IMR-90 (cell line): ENCODE data around the gene S1PR3. TPM values are rescaled to one million over a fixed set of nuclear protein-coding genes. Genes with fewer than 3 reads are reported as not detected.

Experiments
- ATAC-seq: fragments of 200-7000 bp; cut with Tn5 transposase; 2 replicates; pipeline ENCODE4 v1.9.1; 2020; ENCODE audit warnings: low read depth, mild to moderate bottlenecking, moderate library complexity
- BruUV-seq: library from RNA; stranded (reverse); fragments of 400-500 nt; replicated peaks from 2 replicates; lab custom pipeline; 2021; lab: Mats Ljungman, UMichigan
- CTCF ChIA-PET: fragments of 300-600 bp; formaldehyde crosslinking; extraction: SDS; loops from one replicate; lab custom pipeline; 2021; ENCODE audit warnings: antibody characterized with exemption; lab: Yijun Ruan, JAX
- POLR2A ChIA-PET: fragments of 300-600 bp; sonication (Branson Sonifier 250); formaldehyde crosslinking; loops from one replicate; lab custom pipeline; 2022; ENCODE audit warnings: antibody characterized with exemption; ENCODE audit not compliant: unreplicated experiment; lab: Charles Lee
- DNase-seq: peaks from one replicate; pipeline ENCODE4 v3.0.0; 2013
- H2AFZ ChIP-seq: replicated peaks from 2 replicates; pipeline ENCODE3; 2013; ENCODE audit warnings: low read length, mild to moderate bottlenecking; ENCODE audit not compliant: poor library complexity
- H2AK5ac ChIP-seq: 2 replicates; pipeline ENCODE4 v1.6.1; 2013; ENCODE audit warnings: low read depth, low read length, inconsistent platforms
- H2AK9ac ChIP-seq: replicated peaks from 2 replicates; pipeline ENCODE3; 2013; ENCODE audit warnings: mild to moderate bottlenecking, low read depth, low read length, moderate library complexity; ENCODE audit not compliant: poor library complexity
- H2BK120ac ChIP-seq: 2 replicates; pipeline ENCODE4 v1.6.1; 2013; ENCODE audit warnings: low read depth, low read length, inconsistent platforms
- H2BK15ac ChIP-seq: 3 replicates; pipeline ENCODE4 v1.6.1; 2013; ENCODE audit warnings: low read depth, low read length, inconsistent platforms
- H2BK20ac ChIP-seq: 2 replicates; pipeline ENCODE4 v1.6.1; 2013; ENCODE audit warnings: low read depth, mild to moderate bottlenecking, inconsistent platforms, low read length, moderate library complexity
- H2BK5ac ChIP-seq: 2 replicates; pipeline ENCODE4 v1.6.1; 2013; ENCODE audit warnings: mild to moderate bottlenecking, low read depth, low read length, inconsistent platforms; ENCODE audit not compliant: poor library complexity, severe bottlenecking
- H3K14ac ChIP-seq: replicated peaks from 2 replicates; pipeline ENCODE4 v1.6.1; 2013; ENCODE audit warnings: low read depth, low read length, inconsistent platforms
- H3K18ac ChIP-seq: 2 replicates; pipeline ENCODE4 v1.6.1; 2013; ENCODE audit warnings: low read depth, low read length, control low read depth
- H3K23ac ChIP-seq: 2 replicates; pipeline ENCODE4 v1.6.1; 2013; ENCODE audit warnings: low read depth, low read length, inconsistent platforms
- H3K27ac ChIP-seq: 2 replicates; pipeline ENCODE4 v1.5.1; 2013; ENCODE audit warnings: mild to moderate bottlenecking, control low read depth, low read length; ENCODE audit not compliant: insufficient read depth
- H3K27me3 ChIP-seq: 2 replicates; pipeline ENCODE4 v1.6.1; 2013; ENCODE audit warnings: low read length; ENCODE audit not compliant: control insufficient read depth, insufficient read depth
- H3K36me3 ChIP-seq: 2 replicates; pipeline ENCODE4 v1.6.1; 2013; ENCODE audit warnings: low read length, mixed read lengths; ENCODE audit not compliant: control insufficient read depth, insufficient read depth
- H3K4ac ChIP-seq: 2 replicates; pipeline ENCODE4 v1.6.1; 2013; ENCODE audit warnings: low read depth, low read length, inconsistent platforms
- H3K4me1 ChIP-seq: 2 replicates; pipeline ENCODE4 v1.6.1; 2013; ENCODE audit warnings: low read length, mixed read lengths; ENCODE audit not compliant: control insufficient read depth, insufficient read depth
- H3K4me2 ChIP-seq: 2 replicates; pipeline ENCODE4 v1.6.1; 2013; ENCODE audit warnings: low read depth, mild to moderate bottlenecking, control low read depth, low read length, moderate library complexity
- H3K4me3 ChIP-seq: 2 replicates; pipeline ENCODE4 v1.5.1; 2013; ENCODE audit warnings: low read depth, mild to moderate bottlenecking, control low read depth, low read length, moderate library complexity; ENCODE audit not compliant: insufficient read depth
- H3K56ac ChIP-seq: 2 replicates; pipeline ENCODE4 v1.6.1; 2013; ENCODE audit warnings: low read length, inconsistent platforms; ENCODE audit not compliant: insufficient read depth; ENCODE audit errors: extremely low read depth
- H3K79me1 ChIP-seq, 2 experiments: 2 replicates each; pipeline ENCODE4 v1.6.1; 2013; ENCODE audit warnings: low read length in 2 of 2, inconsistent platforms in 1 of 2, low read depth in 1 of 2
- H3K9ac ChIP-seq: 2 replicates; pipeline ENCODE4 v1.6.1; 2013; ENCODE audit warnings: low read depth, low read length, control low read depth
- H3K9me1 ChIP-seq: 2 replicates; pipeline ENCODE4 v1.6.1; 2013; ENCODE audit warnings: low read length, inconsistent platforms; ENCODE audit not compliant: insufficient read depth
- H3K9me3 ChIP-seq: 2 replicates; pipeline ENCODE4 v1.6.1; 2013; ENCODE audit warnings: low read length; ENCODE audit not compliant: control insufficient read depth, insufficient read depth
- H4K20me1 ChIP-seq: 2 replicates; pipeline ENCODE4 v1.6.1; 2013; ENCODE audit warnings: low read length, inconsistent platforms; ENCODE audit not compliant: insufficient read depth
- H4K5ac ChIP-seq: 2 replicates; pipeline ENCODE4 v1.6.1; 2013; ENCODE audit warnings: mild to moderate bottlenecking, low read depth, low read length, control low read depth
- H4K8ac ChIP-seq, 2 experiments: 2 replicates each; pipeline ENCODE4 v1.6.1; 2013; ENCODE audit warnings: low read depth in 2 of 2, low read length in 2 of 2, control low read depth in 1 of 2, inconsistent platforms in 1 of 2
- H4K91ac ChIP-seq: 2 replicates; pipeline ENCODE4 v1.6.1; 2013; ENCODE audit warnings: low read depth, low read length, inconsistent platforms; ENCODE audit not compliant: insufficient read depth
- BHLHE40 ChIP-seq: fragments of 150-350 bp; IDR thresholded peaks from 2 replicates; pipeline ENCODE4 v1.6.1; 2016; ENCODE audit warnings: mild to moderate bottlenecking, low read depth, low read length
- MAFK ChIP-seq: IDR thresholded peaks from 2 replicates; pipeline ENCODE4 v1.6.1; 2012; ENCODE audit warnings: low read depth, low read length, improper control_type of control experiment
- WGBS, 2 experiments: methylation state at CpG; one replicate each; pipeline versions ENCODE4 v1.1.5 to v1.1.7; 2013; ENCODE audit warnings: missing lambda C conversion rate in 2 of 2; ENCODE audit not compliant: insufficient read length in 1 of 2; ENCODE audit errors: extremely low coverage in 2 of 2; 5-methylcytosine and 5-hydroxymethylcytosine counted together
- dilution Hi-C: fragments of 300-500 bp; cut with HindIII; formaldehyde crosslinking; loops from one replicate; pipeline ENCODE4 v1.14.3; 2018; ENCODE audit warnings: low sequenced_read_pairs; ENCODE audit not compliant: unreplicated experiment
- in situ Hi-C: fragments of 300-500 bp; cut with MboI; formaldehyde crosslinking; loops from 3 replicates; pipeline ENCODE4 v1.14.3; 2019; ENCODE audit warnings: low sequenced_read_pairs, inconsistent platforms, mixed read lengths
- intact Hi-C: fragments of 100-400 bp; cut with micrococcal nuclease; formaldehyde crosslinking; loops from 2 replicates; pipeline ENCODE4 v1.10.0; 2022
- polyA plus RNA-seq, 3 experiments: library from polyadenylated mRNA; depleted of rRNA; stranded (reverse); fragments of >200 nt; gene quantifications; 2 replicates each; pipeline ENCODE4 v1.2.3, GENCODE V29; 2012; ENCODE audit warnings: low replicate concordance in 1 of 3
- total RNA-seq: library from RNA; depleted of rRNA; stranded (reverse); fragments of >200 nt; gene quantifications from 2 replicates; pipeline ENCODE4 v1.2.3, GENCODE V29; 2012

Gene S1PR3
- total and polyA plus RNA-seq, 2 of the 4 experiments (the other 2 are of a cell fraction) = 28.4 to 28.7 TPM

DNA sequence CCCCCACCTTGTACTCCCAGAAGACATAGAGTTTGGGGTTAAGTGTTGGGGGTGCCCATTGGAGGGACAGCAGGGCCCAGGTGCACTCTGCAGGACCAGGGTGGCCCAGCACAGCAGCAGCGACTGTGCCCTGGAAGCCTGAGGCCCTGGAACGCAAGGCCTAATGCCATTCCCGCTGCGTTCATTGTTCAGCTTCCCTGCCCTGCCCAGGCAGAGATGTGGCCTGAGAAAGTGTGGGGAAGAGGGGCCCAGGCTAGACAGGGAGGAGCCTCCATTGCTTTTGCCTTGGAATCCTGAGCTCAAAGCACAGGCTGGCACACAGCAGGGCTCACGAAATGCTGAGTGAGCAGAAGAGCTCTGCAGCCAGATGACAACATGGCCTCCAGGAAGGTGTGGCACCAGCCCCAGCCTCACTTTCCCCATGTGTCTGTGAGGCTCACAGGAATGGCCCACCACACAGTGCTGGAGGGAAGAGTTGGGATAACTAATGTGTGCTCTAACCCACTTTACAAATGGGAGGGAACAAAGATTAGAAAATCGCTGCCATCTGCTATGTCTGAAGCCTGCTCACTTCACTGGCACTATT, 19.4 kb downstream of the S1PR3 start:
- H2AK5ac ChIP-seq = no peak overlapping the region
- CTCF ChIA-PET = no interaction called here
- H4K20me1 ChIP-seq = no peaks in the 10 kb centered on the region
- no CpG with 5 or more reads among the region's 6 CpGs for WGBS, 2 experiments
- no peak overlapping the region for H3K14ac ChIP-seq
- intact Hi-C loops (no loop called here), dilution Hi-C loops (no loop called here), in situ Hi-C loops (loop anchor here (25.0 kb wide), 2 partner anchors 1048 to 1323 kb away; partner anchors contain the start of gene CDK20)
- peaks cover 15% of the 10 kb centered on the region for H3K36me3 ChIP-seq
- no peak overlapping the region for H4K8ac ChIP-seq
- H3K56ac ChIP-seq = no peak overlapping the region
- no peaks in the 10 kb centered on the region for H3K9me3 ChIP-seq
- H3K9ac ChIP-seq = no peak overlapping the region
- H4K5ac ChIP-seq = no peak overlapping the region
- no peaks in the 10 kb centered on the region for H3K27me3 ChIP-seq
- peaks cover 8% of the 10 kb centered on the region; the same call in 1 of the 2 replicates for H3K9me1 ChIP-seq
- no peak overlapping the region for H3K4me3 ChIP-seq
- H2BK20ac ChIP-seq = no peak overlapping the region
- BruUV-seq = no TSS peak
- TF ChIP-seq BHLHE40 (no peak), MAFK (0 out of 2 replicates have a peak, but pooled peaks have one; percentile 9)
- H3K4ac ChIP-seq = no peak overlapping the region
- H2BK5ac ChIP-seq = no peak overlapping the region
- H2AFZ ChIP-seq = no peak overlapping the region
- no peak overlapping the region for H3K18ac ChIP-seq
- H3K27ac ChIP-seq = no peak overlapping the region
- no peak overlapping the region for H3K4me2 ChIP-seq
- no peak overlapping the region for H3K23ac ChIP-seq
- POLR2A ChIA-PET = no interaction called here
- H4K91ac ChIP-seq = no peak overlapping the region
- no peak overlapping the region for H2BK15ac ChIP-seq
- no peak overlapping the region for H2AK9ac ChIP-seq
- H3K79me1 ChIP-seq = no peaks in the 10 kb centered on the region
- DNase-seq (no peak), ATAC-seq (no peak)
- H3K4me1 ChIP-seq = no peaks in the 10 kb centered on the region
- no peak overlapping the region for H2BK120ac ChIP-seq
